Esophagus squamous epithelium (tissue), 4 donors: ENCODE data around the gene GPR31.

Source experiments
- POLR2A ChIP-seq, 4 donors: fragments of 450-650 bp; IDR thresholded peaks; one replicate each; pipeline ENCODE4 v1.6.1; 2017; ENCODE audit warnings: antibody characterized with exemption in 4 of 4, mild to moderate bottlenecking in 4 of 4, moderate library complexity in 3 of 4
- TF ChIP-seq, protein P1 (sequence below), 6 experiments: fragments of 450-650 bp in 4 of 6; fragments of 200-600 bp in 2 of 6; sonication (generic) in 2 of 6; IDR thresholded peaks; one replicate each; pipeline ENCODE4 v1.5.1; 2016 to 2019; ENCODE audit warnings: antibody characterized with exemption in 6 of 6, mild to moderate bottlenecking in 4 of 6, moderate library complexity in 4 of 6

DNA sequence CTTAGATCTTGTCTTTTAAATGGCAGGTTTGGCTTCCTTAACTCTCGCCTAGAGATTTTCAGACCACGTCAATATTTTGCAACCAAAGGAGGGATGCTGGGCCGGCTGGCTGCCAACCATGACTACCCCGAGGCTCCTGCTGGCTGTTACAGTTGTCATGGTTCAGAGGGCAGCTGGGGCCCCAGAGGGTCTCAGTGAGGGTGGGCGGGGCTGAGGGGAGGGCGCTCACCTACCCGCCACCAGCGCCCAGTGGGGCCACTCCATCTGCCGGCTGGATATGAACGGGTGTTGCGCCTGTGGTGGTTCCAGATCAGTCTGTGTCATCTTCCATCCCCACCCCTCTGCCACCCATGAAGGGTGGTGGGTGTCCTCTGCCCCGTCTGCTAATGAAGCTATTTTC is 12.3 kb downstream of the GPR31 start:
- TF ChIP-seq, protein P1, sequence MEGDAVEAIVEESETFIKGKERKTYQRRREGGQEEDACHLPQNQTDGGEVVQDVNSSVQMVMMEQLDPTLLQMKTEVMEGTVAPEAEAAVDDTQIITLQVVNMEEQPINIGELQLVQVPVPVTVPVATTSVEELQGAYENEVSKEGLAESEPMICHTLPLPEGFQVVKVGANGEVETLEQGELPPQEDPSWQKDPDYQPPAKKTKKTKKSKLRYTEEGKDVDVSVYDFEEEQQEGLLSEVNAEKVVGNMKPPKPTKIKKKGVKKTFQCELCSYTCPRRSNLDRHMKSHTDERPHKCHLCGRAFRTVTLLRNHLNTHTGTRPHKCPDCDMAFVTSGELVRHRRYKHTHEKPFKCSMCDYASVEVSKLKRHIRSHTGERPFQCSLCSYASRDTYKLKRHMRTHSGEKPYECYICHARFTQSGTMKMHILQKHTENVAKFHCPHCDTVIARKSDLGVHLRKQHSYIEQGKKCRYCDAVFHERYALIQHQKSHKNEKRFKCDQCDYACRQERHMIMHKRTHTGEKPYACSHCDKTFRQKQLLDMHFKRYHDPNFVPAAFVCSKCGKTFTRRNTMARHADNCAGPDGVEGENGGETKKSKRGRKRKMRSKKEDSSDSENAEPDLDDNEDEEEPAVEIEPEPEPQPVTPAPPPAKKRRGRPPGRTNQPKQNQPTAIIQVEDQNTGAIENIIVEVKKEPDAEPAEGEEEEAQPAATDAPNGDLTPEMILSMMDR (IDR thresholded peaks at IDR 0.05) = no peak
- no peak for TF ChIP-seq POLR2A (IDR thresholded peaks at IDR 0.05)
